Smooth muscle cell (in vitro differentiated cells): ENCODE measurements around the gene CSNK1G1. TPM values are rescaled to one million over a fixed set of nuclear protein-coding genes. Genes with fewer than 3 reads are reported as not detected.
"Not testable (repeated sequence)": the region's sequence is repeated elsewhere in the genome, so short reads cannot be mapped to it uniquely, and the experiment has no call there.

ENCODE experiments used
- DNase-seq: peaks from one replicate; lab custom pipeline; 2025; ENCODE audit not compliant: unreplicated experiment; lab: John Stamatoyannopoulos, UW
- H2AFZ ChIP-seq: fragments of 200-600 bp; sonication (generic); 2 replicates; pipeline ENCODE4 v1.6.0; 2016; ENCODE audit warnings: antibody characterized with exemption, low read depth, mild to moderate bottlenecking
- H3F3A ChIP-seq: fragments of 200-600 bp; sonication (generic); 2 replicates; pipeline ENCODE4 v1.6.0; 2017; ENCODE audit warnings: antibody characterized with exemption, low read depth
- H3K27ac ChIP-seq: fragments of 200-600 bp; sonication (generic); 2 replicates; pipeline ENCODE4 v1.5.1; 2016; ENCODE audit warnings: low read depth, mild to moderate bottlenecking
- H3K27me3 ChIP-seq: fragments of 200-600 bp; sonication (generic); 2 replicates; pipeline ENCODE4 v1.6.1; 2016; ENCODE audit warnings: low read depth, mild to moderate bottlenecking
- H3K36me3 ChIP-seq: fragments of 200-600 bp; sonication (generic); 2 replicates; pipeline ENCODE4 v1.5.1; 2016; ENCODE audit warnings: low read depth
- H3K4me1 ChIP-seq: fragments of 200-600 bp; sonication (generic); 2 replicates; pipeline ENCODE4 v1.5.1; 2016; ENCODE audit warnings: low read depth
- H3K4me2 ChIP-seq: fragments of 200-600 bp; sonication (generic); 2 replicates; pipeline ENCODE4 v1.6.0; 2016; ENCODE audit warnings: mild to moderate bottlenecking
- H3K4me3 ChIP-seq: fragments of 200-600 bp; sonication (generic); 2 replicates; pipeline ENCODE4 v1.5.1; 2016; ENCODE audit warnings: mild to moderate bottlenecking
- H3K79me2 ChIP-seq: fragments of 200-600 bp; sonication (generic); 2 replicates; pipeline ENCODE4 v1.6.0; 2016; ENCODE audit warnings: low read depth, mild to moderate bottlenecking
- H3K9ac ChIP-seq: fragments of 200-600 bp; sonication (generic); 2 replicates; pipeline ENCODE4 v1.6.0; 2016; ENCODE audit warnings: low read depth
- H3K9me3 ChIP-seq: fragments of 200-600 bp; sonication (generic); replicated peaks from 2 replicates; pipeline ENCODE4 v1.5.1; 2016; ENCODE audit warnings: low read depth
- H4K20me1 ChIP-seq: fragments of 200-600 bp; sonication (generic); 2 replicates; pipeline ENCODE4 v1.6.0; 2016; ENCODE audit warnings: low read depth
- WGBS: methylation state at CpG from one replicate; pipeline ENCODE4 v1.1.7; 2016; ENCODE audit warnings: low lambda C conversion rate; 5-methylcytosine and 5-hydroxymethylcytosine counted together
- polyA plus RNA-seq: library from polyadenylated mRNA; unstranded; fragments of >200 nt; fragmentation: Nextera tagmentation; extraction: Ambion mirVana; gene quantifications from 2 replicates; pipeline ENCODE4 v1.2.1, GENCODE V29; 2016
- total RNA-seq: library from RNA; depleted of rRNA; stranded (reverse); fragments of >200 nt; gene quantifications from 2 replicates; pipeline ENCODE4 v1.2.3, GENCODE V29; 2014
- TF ChIP-seq, protein P1 (sequence below): fragments of 200-600 bp; sonication (generic); IDR thresholded peaks from 2 replicates; pipeline ENCODE4 v1.5.1; 2017; ENCODE audit warnings: borderline replicate concordance, mild to moderate bottlenecking, antibody characterized with exemption; ENCODE audit not compliant: insufficient read depth, poor library complexity, severe bottlenecking

The CSNK1G1 gene
- total and polyA plus RNA-seq, 2 experiments from 2014 or later, result 12.8 to 23.2 TPM

DNA sequence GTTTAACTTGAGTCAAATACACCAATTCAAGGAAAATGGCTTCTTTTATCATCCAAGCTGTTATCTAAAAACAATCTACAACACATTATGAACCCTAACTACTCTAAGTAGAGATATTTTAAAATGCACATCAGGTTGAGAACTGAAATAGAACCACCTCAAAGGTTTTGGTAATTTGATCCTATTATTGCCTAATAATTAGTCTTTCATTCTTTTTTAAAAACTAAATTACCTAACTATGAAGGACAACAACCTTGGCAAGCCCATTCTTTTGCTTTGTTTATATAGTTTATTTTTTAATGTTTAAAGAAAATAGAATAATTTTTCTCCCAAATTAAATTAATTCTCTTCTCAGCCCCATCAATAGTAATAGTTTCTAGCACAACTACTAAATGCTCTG is 132.1 kb downstream of the CSNK1G1 start:
- Histone ChIP-seq H3K27me3 (no peaks in the 10 kb centered on the region), H2AFZ (no peak overlapping the region), H3K4me3 (no peak overlapping the region), H3K9me3 (no peaks in the 10 kb centered on the region), H3F3A (no peaks in the 10 kb centered on the region), H3K9ac (no peak overlapping the region), H3K36me3 (no peaks in the 10 kb centered on the region), H4K20me1 (peaks cover 69% of the 10 kb centered on the region), H3K4me1 (no peaks in the 10 kb centered on the region), H3K79me2 (peaks cover 4% of the 10 kb centered on the region), H3K4me2 (no peak overlapping the region), H3K27ac (no peak overlapping the region)
- DNase-seq, result no peak
- TF ChIP-seq, protein P1, sequence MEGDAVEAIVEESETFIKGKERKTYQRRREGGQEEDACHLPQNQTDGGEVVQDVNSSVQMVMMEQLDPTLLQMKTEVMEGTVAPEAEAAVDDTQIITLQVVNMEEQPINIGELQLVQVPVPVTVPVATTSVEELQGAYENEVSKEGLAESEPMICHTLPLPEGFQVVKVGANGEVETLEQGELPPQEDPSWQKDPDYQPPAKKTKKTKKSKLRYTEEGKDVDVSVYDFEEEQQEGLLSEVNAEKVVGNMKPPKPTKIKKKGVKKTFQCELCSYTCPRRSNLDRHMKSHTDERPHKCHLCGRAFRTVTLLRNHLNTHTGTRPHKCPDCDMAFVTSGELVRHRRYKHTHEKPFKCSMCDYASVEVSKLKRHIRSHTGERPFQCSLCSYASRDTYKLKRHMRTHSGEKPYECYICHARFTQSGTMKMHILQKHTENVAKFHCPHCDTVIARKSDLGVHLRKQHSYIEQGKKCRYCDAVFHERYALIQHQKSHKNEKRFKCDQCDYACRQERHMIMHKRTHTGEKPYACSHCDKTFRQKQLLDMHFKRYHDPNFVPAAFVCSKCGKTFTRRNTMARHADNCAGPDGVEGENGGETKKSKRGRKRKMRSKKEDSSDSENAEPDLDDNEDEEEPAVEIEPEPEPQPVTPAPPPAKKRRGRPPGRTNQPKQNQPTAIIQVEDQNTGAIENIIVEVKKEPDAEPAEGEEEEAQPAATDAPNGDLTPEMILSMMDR, result no peak

- no peaks in the 10 kb centered on the region for H3K36me3 ChIP-seq
- H3K4me2 ChIP-seq, result peak overlapping the region; percentile 8
- H3K9me3 ChIP-seq, result no peaks in the 10 kb centered on the region
- H3K4me1 ChIP-seq, result no peaks in the 10 kb centered on the region
- H4K20me1 ChIP-seq, result peaks cover 68% of the 10 kb centered on the region
- H3K9ac ChIP-seq, result no peak overlapping the region
- DNase-seq, result no peak
- no peak overlapping the region for H2AFZ ChIP-seq
- no peaks in the 10 kb centered on the region for H3K27me3 ChIP-seq
- WGBS, result 50% methylated on average over 3 of the region's 3 CpGs
- H3F3A ChIP-seq, result no peaks in the 10 kb centered on the region
- no peak overlapping the region for H3K27ac ChIP-seq
- TF ChIP-seq, protein P1, result no peak
- H3K4me3 ChIP-seq, result no peak overlapping the region
- peaks cover 4% of the 10 kb centered on the region for H3K79me2 ChIP-seq
Measured at GRCh38 chr15:64222573-64223366, 133.2 kb downstream of the CSNK1G1 start.

GRCh38 chr15:64221911-64222310 is 134.1 kb downstream of the CSNK1G1 start:
- peaks cover 73% of the 10 kb centered on the region for H4K20me1 ChIP-seq
- H3K27ac ChIP-seq, H3K79me2 ChIP-seq, H3F3A ChIP-seq, DNase-seq, H3K4me3 ChIP-seq, H2AFZ ChIP-seq, H3K9ac ChIP-seq, H3K36me3 ChIP-seq, H3K27me3 ChIP-seq, H3K4me1 ChIP-seq, H3K4me2 ChIP-seq, H3K9me3 ChIP-seq: not testable (repeated sequence)
- 85% methylated on average over 1 of the region's 1 CpG for WGBS

DNA sequence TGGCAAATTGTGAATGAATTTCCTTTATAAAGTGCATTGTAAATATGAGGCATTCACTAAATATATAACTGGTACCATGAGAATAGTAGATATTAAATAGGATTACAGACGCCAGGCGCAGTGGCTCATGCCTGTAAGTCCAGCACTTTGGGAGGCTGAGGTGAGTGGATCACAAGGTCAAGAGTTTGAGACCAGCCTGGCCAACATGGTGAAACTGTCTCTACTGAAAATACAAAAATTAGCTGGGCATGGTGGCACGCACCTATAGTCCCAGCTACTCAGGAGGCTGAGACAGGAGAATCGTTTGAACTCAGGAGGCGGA is 138.6 kb downstream of the CSNK1G1 start:
- 85% methylated on average over 5 of the region's 5 CpGs for WGBS
- H3F3A ChIP-seq, H3K27me3 ChIP-seq, H3K79me2 ChIP-seq, H3K4me3 ChIP-seq, H3K9ac ChIP-seq, H3K36me3 ChIP-seq, H3K9me3 ChIP-seq, DNase-seq, H3K4me2 ChIP-seq, H3K4me1 ChIP-seq, H3K27ac ChIP-seq, H2AFZ ChIP-seq: not testable (repeated sequence)
- H4K20me1 ChIP-seq, result peaks cover 49% of the 10 kb centered on the region
